ENCODE data around the gene PAK1. TPM values are rescaled to one million over a fixed set of nuclear protein-coding genes. Genes with fewer than 3 reads are reported as not detected.

PAK1 gene
- total and polyA plus RNA-seq, 2 of the 4 experiments (the other 2 are of a cell fraction) = 34.3 to 60.6 TPM

DNA sequence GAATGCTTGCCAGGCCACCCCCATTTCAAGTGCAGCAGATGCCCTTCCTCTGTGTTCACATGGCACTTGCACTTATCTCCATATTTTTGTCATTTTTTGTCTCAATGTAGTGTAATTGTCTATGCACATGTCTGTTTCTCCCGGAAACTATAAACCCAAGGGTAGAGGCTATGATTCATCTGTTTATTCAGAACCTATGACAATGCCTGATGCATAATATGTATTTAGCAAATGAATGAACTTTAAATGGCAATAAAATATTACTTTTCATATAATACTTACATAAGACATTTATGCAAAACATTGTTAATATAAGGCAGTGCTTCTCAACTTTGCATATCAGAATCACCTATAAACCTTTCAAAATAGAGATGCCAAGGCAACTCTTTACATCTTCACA lies 6.7 kb downstream of the PAK1 start:
- ChIA-PET POLR2A (ENCODE audit: unreplicated experiment) (no interaction called here), CTCF (no interaction called here)
- TF ChIP-seq BHLHE40 (IDR thresholded peaks at IDR 0.05; ENCODE audit: low read depth, low read length) (no peak), RFX5 (IDR thresholded peaks at IDR 0.05; ENCODE audit: low read depth, low read length) (no peak), CTCF (conservative IDR thresholded peaks at IDR 0.05; ENCODE audit: low read depth, low read length) (no peak), CHD1 (IDR thresholded peaks at IDR 0.05; ENCODE audit: low read depth, low read length) (no peak), MAZ (IDR thresholded peaks at IDR 0.05; ENCODE audit: borderline replicate concordance, low read depth, low read length) (no peak), NFE2L2 (IDR thresholded peaks at IDR 0.05; ENCODE audit: low read depth, low read length) (no peak), SMC3 (IDR thresholded peaks at IDR 0.05; ENCODE audit: low read depth, low read length) (no peak), POLR2A (IDR thresholded peaks at IDR 0.05; ENCODE audit: low read depth, low read length) (no peak), ELK1 (IDR thresholded peaks at IDR 0.05; ENCODE audit: borderline replicate concordance, low read depth, low read length) (no peak), RCOR1 (IDR thresholded peaks at IDR 0.05; ENCODE audit: insufficient replicate concordance, low read length) (no peak), RAD21 (IDR thresholded peaks at IDR 0.05; ENCODE audit: low read length) (no peak), MXI1 (IDR thresholded peaks at IDR 0.05; ENCODE audit: borderline replicate concordance, low read depth, low read length) (no peak), CEBPB (IDR thresholded peaks at IDR 0.05; ENCODE audit: low read depth, low read length) (no peak), MAFK (IDR thresholded peaks at IDR 0.05; ENCODE audit: low read depth, low read length) (no peak), FOS (IDR thresholded peaks at IDR 0.05; ENCODE audit: low read depth, low read length) (no peak)
- TF ChIP-seq, protein P1, sequence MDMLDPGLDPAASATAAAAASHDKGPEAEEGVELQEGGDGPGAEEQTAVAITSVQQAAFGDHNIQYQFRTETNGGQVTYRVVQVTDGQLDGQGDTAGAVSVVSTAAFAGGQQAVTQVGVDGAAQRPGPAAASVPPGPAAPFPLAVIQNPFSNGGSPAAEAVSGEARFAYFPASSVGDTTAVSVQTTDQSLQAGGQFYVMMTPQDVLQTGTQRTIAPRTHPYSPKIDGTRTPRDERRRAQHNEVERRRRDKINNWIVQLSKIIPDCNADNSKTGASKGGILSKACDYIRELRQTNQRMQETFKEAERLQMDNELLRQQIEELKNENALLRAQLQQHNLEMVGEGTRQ (IDR thresholded peaks at IDR 0.05; ENCODE audit: low read depth, low read length) = no peak
- intact Hi-C loops (cut with micrococcal nuclease) (no loop called here), in situ Hi-C loops (cut with MboI; ENCODE audit: low sequenced_read_pairs) (no loop called here), dilution Hi-C loops (cut with HindIII; ENCODE audit: low sequenced_read_pairs, unreplicated experiment) (no loop called here)
- H3K79me1 ChIP-seq (ENCODE audit: low read depth in 1 of 2, low read length in 2 of 2) = no peaks in the 10 kb centered on the region
- no CpG with 5 or more reads among the region's 1 CpG for WGBS, 2 experiments (ENCODE audit: extremely low coverage in 2 of 2, insufficient read length in 1 of 2)
- DNase-seq = peak; percentile 12
- no peak overlapping the region for H2AFZ ChIP-seq (replicated peaks; ENCODE audit: low read length, poor library complexity)
- H3K4me3 ChIP-seq (ENCODE audit: insufficient read depth, low read depth, low read length) = no peak overlapping the region
- H2AK5ac ChIP-seq (ENCODE audit: low read depth, low read length) = no peak overlapping the region
- H2BK5ac ChIP-seq (ENCODE audit: low read depth, low read length, poor library complexity, severe bottlenecking) = no peak overlapping the region
- H2AK9ac ChIP-seq (replicated peaks; ENCODE audit: low read depth, low read length, poor library complexity) = no peak overlapping the region
- H3K27me3 ChIP-seq (ENCODE audit: control insufficient read depth, insufficient read depth, low read length) = peaks cover 32% of the 10 kb centered on the region
- H3K9me1 ChIP-seq (ENCODE audit: insufficient read depth, low read length) = no peaks in the 10 kb centered on the region
- no peak overlapping the region for H3K9ac ChIP-seq (ENCODE audit: low read depth, low read length)
- H3K27ac ChIP-seq (ENCODE audit: insufficient read depth, low read length) = no peak overlapping the region
- no peaks in the 10 kb centered on the region for H3K9me3 ChIP-seq (ENCODE audit: control insufficient read depth, insufficient read depth, low read length)
- H4K91ac ChIP-seq (ENCODE audit: insufficient read depth, low read depth, low read length) = no peak overlapping the region
- no peak overlapping the region for H4K5ac ChIP-seq (ENCODE audit: low read depth, low read length)
- H3K4me1 ChIP-seq (ENCODE audit: control insufficient read depth, insufficient read depth, low read length) = no peaks in the 10 kb centered on the region
- no peak overlapping the region for H3K18ac ChIP-seq (ENCODE audit: low read depth, low read length)
- no peak overlapping the region for H3K4ac ChIP-seq (ENCODE audit: low read depth, low read length)
- H4K8ac ChIP-seq (ENCODE audit: low read depth in 2 of 2, low read length in 2 of 2) = no peak overlapping the region
- H2BK20ac ChIP-seq (ENCODE audit: low read depth, low read length) = no peak overlapping the region
- H3K4me2 ChIP-seq (ENCODE audit: low read depth, low read length) = no peak overlapping the region
- H3K56ac ChIP-seq (ENCODE audit: extremely low read depth, insufficient read depth, low read length) = no peak overlapping the region
- H4K20me1 ChIP-seq (ENCODE audit: insufficient read depth, low read length) = no peaks in the 10 kb centered on the region
- no peak overlapping the region for H2BK120ac ChIP-seq (ENCODE audit: low read depth, low read length)
- no peak overlapping the region for H2BK15ac ChIP-seq (ENCODE audit: low read depth, low read length)
- H3K23ac ChIP-seq (ENCODE audit: low read depth, low read length) = no peak overlapping the region
- H3K36me3 ChIP-seq (ENCODE audit: control insufficient read depth, insufficient read depth, low read length) = no peaks in the 10 kb centered on the region
- ATAC-seq (ENCODE audit: low read depth) = no peak
- H3K14ac ChIP-seq (replicated peaks; ENCODE audit: low read depth, low read length) = no peak overlapping the region
- BruUV-seq (replicated peaks) = no TSS peak

All from IMR-90 (cell line).